COLO668 (cell line): ENCODE results near the gene NSD1.

Experiments
- DNase-seq: peaks from one replicate; lab custom pipeline; 2025; ENCODE audit not compliant: unreplicated experiment; lab: John Stamatoyannopoulos, UW

The NSD1 gene

GRCh38 chr5:177269976-177270375, 136.4 kb downstream of the NSD1 start:
- no peak for DNase-seq

GRCh38 chr5:177270653-177271052, 137.1 kb downstream of the NSD1 start:
- DNase-seq: no peak

- DNase-seq: no peak
These were observed 137.5 kb downstream of the NSD1 start for GRCh38 chr5:177271113-177271512.

GRCh38 chr5:177275883-177276282, 142.3 kb downstream of the NSD1 start:
- no peak for DNase-seq

GRCh38 chr5:177276886-177277285, 143.3 kb downstream of the NSD1 start:
- no peak for DNase-seq

GRCh38 chr5:177288191-177288590, 154.6 kb downstream of the NSD1 start:
- no peak for DNase-seq

GRCh38 chr5:177290816-177291596, 157.4 kb downstream of the NSD1 start:
- DNase-seq: no peak

GRCh38 chr5:177291735-177292134, 158.2 kb downstream of the NSD1 start:
- no peak for DNase-seq

GRCh38 chr5:177293819-177294581, 160.4 kb downstream of the NSD1 start:
- DNase-seq: no peak

GRCh38 chr5:177294632-177295031, 161.1 kb downstream of the NSD1 start:
- no peak for DNase-seq

- no peak for DNase-seq
These were observed 162.4 kb downstream of the NSD1 start for GRCh38 chr5:177295924-177296323.

- no peak for DNase-seq
These were observed 163.0 kb downstream of the NSD1 start for GRCh38 chr5:177296581-177296980.

- no peak for DNase-seq
These were observed 164.3 kb downstream of the NSD1 start for GRCh38 chr5:177297922-177298321.

- DNase-seq: no peak
These were observed 166.1 kb downstream of the NSD1 start for GRCh38 chr5:177299697-177300096.

GRCh38 chr5:177300236-177300880, 166.8 kb downstream of the NSD1 start:
- DNase-seq: no peak

GRCh38 chr5:177300951-177301350, 167.4 kb downstream of the NSD1 start:
- no peak for DNase-seq

- DNase-seq: peak; percentile 84
These were observed 168.1 kb downstream of the NSD1 start for GRCh38 chr5:177301503-177302165.

- peak; percentile 6 for DNase-seq
These were observed 169.0 kb downstream of the NSD1 start for GRCh38 chr5:177302354-177303110.

- DNase-seq: peak; percentile 87
These were observed 169.8 kb downstream of the NSD1 start, which contains the start of the genes PRELID1 and RAB24 for GRCh38 chr5:177303121-177303924. Gene PRELID1, plus strand, starts transcription at chr5:177303799. Its CDS starts 187 bp downstream, at chr5:177303986. Gene RAB24, minus strand, starts transcription at chr5:177303719. Its CDS starts 431 bp downstream, at chr5:177303288.
